IPS-15b (cell line): ENCODE data around the gene PAK2.
A peak's percentile ranks its signal among the peaks of the same experiment; 100 is the strongest.
"Not testable (repeated sequence)": the region's sequence is repeated elsewhere in the genome, so short reads cannot be mapped to it uniquely, and the experiment has no call there.

Experiments used
- H3K27me3 ChIP-seq: one replicate; pipeline ENCODE4 v1.6.1; 2013; ENCODE audit warnings: low read length; ENCODE audit not compliant: control insufficient read depth, insufficient read depth
- H3K36me3 ChIP-seq: one replicate; pipeline ENCODE4 v1.6.1; 2013; ENCODE audit warnings: low read length; ENCODE audit not compliant: control insufficient read depth, insufficient read depth
- H3K4me1 ChIP-seq: one replicate; pipeline ENCODE4 v1.6.1; 2013; ENCODE audit warnings: mild to moderate bottlenecking, low read length; ENCODE audit not compliant: control insufficient read depth, insufficient read depth
- H3K4me3 ChIP-seq: one replicate; pipeline ENCODE4 v1.5.1; 2013; ENCODE audit warnings: low read depth, low read length
- H3K9ac ChIP-seq: one replicate; pipeline ENCODE4 v1.6.1; 2013; ENCODE audit warnings: low read depth, mild to moderate bottlenecking, low read length
- H3K9me3 ChIP-seq: one replicate; pipeline ENCODE4 v1.6.1; 2013; ENCODE audit warnings: mild to moderate bottlenecking, low read length; ENCODE audit not compliant: control insufficient read depth, insufficient read depth

The PAK2 gene

GRCh38 chr3:196836626-196837025 lies 97.0 kb downstream of the PAK2 start:
- H3K36me3 ChIP-seq, H3K27me3 ChIP-seq, H3K4me3 ChIP-seq, H3K4me1 ChIP-seq, H3K9ac ChIP-seq, H3K9me3 ChIP-seq: not testable (repeated sequence)

- Histone ChIP-seq H3K9ac (no peak overlapping the region), H3K4me1 (no peaks in the 10 kb centered on the region), H3K4me3 (no peak overlapping the region), H3K27me3 (no peaks in the 10 kb centered on the region), H3K36me3 (no peaks in the 10 kb centered on the region), H3K9me3 (no peaks in the 10 kb centered on the region)
Measured at GRCh38 chr3:196837819-196838420, 98.3 kb downstream of the PAK2 start.

- H3K9ac ChIP-seq, H3K4me3 ChIP-seq, H3K9me3 ChIP-seq, H3K4me1 ChIP-seq, H3K27me3 ChIP-seq, H3K36me3 ChIP-seq: not testable (repeated sequence)
Measured at GRCh38 chr3:196839351-196839750, 99.7 kb downstream of the PAK2 start.

- no peaks in the 10 kb centered on the region for H3K4me1 ChIP-seq
- no peaks in the 10 kb centered on the region for H3K36me3 ChIP-seq
- no peaks in the 10 kb centered on the region for H3K9me3 ChIP-seq
- no peaks in the 10 kb centered on the region for H3K27me3 ChIP-seq
- no peak overlapping the region for H3K9ac ChIP-seq
- H3K4me3 ChIP-seq, result no peak overlapping the region
Measured at GRCh38 chr3:196842567-196843434, 103.1 kb downstream of the PAK2 start.

GRCh38 chr3:196843435-196844110 lies 103.9 kb downstream of the PAK2 start:
- Histone ChIP-seq H3K36me3 (no peaks in the 10 kb centered on the region), H3K4me3 (no peak overlapping the region), H3K27me3 (no peaks in the 10 kb centered on the region), H3K9ac (no peak overlapping the region), H3K4me1 (no peaks in the 10 kb centered on the region), H3K9me3 (peaks cover 2% of the 10 kb centered on the region)

GRCh38 chr3:196844235-196845219 lies 104.9 kb downstream of the PAK2 start:
- not testable (repeated sequence) for H3K4me1 ChIP-seq, H3K9me3 ChIP-seq, H3K27me3 ChIP-seq, H3K9ac ChIP-seq, H3K4me3 ChIP-seq, H3K36me3 ChIP-seq

- not testable (repeated sequence) for H3K36me3 ChIP-seq, H3K4me1 ChIP-seq, H3K27me3 ChIP-seq, H3K9me3 ChIP-seq, H3K9ac ChIP-seq, H3K4me3 ChIP-seq
Measured at GRCh38 chr3:196848375-196848774, 108.7 kb downstream of the PAK2 start.

GRCh38 chr3:196849180-196849741 lies 109.6 kb downstream of the PAK2 start:
- peaks cover 9% of the 10 kb centered on the region for H3K9me3 ChIP-seq
- H3K4me3 ChIP-seq, result no peak overlapping the region
- H3K36me3 ChIP-seq, result no peaks in the 10 kb centered on the region
- no peaks in the 10 kb centered on the region for H3K27me3 ChIP-seq
- no peaks in the 10 kb centered on the region for H3K4me1 ChIP-seq
- H3K9ac ChIP-seq, result no peak overlapping the region

GRCh38 chr3:196863000-196863399 lies 123.3 kb downstream of the PAK2 start:
- not testable (repeated sequence) for H3K4me3 ChIP-seq, H3K27me3 ChIP-seq, H3K36me3 ChIP-seq, H3K9ac ChIP-seq, H3K9me3 ChIP-seq, H3K4me1 ChIP-seq

GRCh38 chr3:196867155-196867506 lies 127.5 kb downstream of the PAK2 start:
- peak overlapping the region; percentile 68 for H3K9ac ChIP-seq
- H3K4me1 ChIP-seq, result no peaks in the 10 kb centered on the region
- H3K4me3 ChIP-seq, result peak overlapping the region; percentile 92
- H3K27me3 ChIP-seq, result no peaks in the 10 kb centered on the region
- H3K9me3 ChIP-seq, result no peaks in the 10 kb centered on the region
- no peaks in the 10 kb centered on the region for H3K36me3 ChIP-seq
